ENCODE measurements around the gene INPP5B.

DNA sequence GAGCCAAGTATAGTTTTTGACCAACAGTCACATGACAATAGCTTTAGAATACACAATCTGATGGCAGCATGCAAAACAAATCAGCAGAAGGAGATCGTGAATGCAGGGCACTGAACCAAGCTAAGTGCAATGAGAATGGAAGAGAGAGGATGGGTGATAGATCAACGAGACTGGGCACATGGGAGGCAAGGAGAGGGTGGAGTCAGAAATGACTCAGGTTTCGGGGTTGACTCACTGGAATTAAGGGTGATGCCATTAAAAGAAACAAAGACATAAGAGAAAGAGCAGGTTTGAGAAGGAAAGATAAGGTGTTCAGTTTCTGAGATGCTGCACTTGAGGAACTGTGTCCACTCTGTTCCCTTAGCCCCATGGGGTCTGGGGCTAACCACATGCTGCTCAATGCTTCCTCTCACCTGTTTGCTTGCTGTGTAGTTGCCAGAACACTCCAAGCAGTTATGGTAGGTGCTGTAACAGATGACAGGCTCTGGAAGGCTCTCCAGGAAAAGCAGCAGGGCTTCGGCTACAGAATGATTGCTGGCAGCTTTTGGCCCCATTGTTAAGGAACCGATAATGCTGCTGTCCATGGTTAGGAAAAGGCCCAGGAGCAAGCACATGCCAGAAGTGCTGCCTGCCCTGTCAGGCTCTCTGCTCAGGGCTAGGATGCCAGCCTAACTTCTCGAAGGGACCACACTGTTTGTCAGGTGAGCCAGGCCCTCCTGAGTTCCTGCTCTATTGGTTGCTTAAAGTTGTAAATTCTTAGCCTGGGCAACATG, 81.3 kb downstream of the INPP5B start:
- TF ChIP-seq, protein P1, sequence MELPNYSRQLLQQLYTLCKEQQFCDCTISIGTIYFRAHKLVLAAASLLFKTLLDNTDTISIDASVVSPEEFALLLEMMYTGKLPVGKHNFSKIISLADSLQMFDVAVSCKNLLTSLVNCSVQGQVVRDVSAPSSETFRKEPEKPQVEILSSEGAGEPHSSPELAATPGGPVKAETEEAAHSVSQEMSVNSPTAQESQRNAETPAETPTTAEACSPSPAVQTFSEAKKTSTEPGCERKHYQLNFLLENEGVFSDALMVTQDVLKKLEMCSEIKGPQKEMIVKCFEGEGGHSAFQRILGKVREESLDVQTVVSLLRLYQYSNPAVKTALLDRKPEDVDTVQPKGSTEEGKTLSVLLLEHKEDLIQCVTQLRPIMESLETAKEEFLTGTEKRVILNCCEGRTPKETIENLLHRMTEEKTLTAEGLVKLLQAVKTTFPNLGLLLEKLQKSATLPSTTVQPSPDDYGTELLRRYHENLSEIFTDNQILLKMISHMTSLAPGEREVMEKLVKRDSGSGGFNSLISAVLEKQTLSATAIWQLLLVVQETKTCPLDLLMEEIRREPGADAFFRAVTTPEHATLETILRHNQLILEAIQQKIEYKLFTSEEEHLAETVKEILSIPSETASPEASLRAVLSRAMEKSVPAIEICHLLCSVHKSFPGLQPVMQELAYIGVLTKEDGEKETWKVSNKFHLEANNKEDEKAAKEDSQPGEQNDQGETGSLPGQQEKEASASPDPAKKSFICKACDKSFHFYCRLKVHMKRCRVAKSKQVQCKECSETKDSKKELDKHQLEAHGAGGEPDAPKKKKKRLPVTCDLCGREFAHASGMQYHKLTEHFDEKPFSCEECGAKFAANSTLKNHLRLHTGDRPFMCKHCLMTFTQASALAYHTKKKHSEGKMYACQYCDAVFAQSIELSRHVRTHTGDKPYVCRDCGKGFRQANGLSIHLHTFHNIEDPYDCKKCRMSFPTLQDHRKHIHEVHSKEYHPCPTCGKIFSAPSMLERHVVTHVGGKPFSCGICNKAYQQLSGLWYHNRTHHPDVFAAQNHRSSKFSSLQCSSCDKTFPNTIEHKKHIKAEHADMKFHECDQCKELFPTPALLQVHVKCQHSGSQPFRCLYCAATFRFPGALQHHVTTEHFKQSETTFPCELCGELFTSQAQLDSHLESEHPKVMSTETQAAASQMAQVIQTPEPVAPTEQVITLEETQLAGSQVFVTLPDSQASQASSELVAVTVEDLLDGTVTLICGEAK (IDR thresholded peaks at IDR 0.05; ENCODE audit: borderline replicate concordance) = no peak
- TF ChIP-seq, protein P2, sequence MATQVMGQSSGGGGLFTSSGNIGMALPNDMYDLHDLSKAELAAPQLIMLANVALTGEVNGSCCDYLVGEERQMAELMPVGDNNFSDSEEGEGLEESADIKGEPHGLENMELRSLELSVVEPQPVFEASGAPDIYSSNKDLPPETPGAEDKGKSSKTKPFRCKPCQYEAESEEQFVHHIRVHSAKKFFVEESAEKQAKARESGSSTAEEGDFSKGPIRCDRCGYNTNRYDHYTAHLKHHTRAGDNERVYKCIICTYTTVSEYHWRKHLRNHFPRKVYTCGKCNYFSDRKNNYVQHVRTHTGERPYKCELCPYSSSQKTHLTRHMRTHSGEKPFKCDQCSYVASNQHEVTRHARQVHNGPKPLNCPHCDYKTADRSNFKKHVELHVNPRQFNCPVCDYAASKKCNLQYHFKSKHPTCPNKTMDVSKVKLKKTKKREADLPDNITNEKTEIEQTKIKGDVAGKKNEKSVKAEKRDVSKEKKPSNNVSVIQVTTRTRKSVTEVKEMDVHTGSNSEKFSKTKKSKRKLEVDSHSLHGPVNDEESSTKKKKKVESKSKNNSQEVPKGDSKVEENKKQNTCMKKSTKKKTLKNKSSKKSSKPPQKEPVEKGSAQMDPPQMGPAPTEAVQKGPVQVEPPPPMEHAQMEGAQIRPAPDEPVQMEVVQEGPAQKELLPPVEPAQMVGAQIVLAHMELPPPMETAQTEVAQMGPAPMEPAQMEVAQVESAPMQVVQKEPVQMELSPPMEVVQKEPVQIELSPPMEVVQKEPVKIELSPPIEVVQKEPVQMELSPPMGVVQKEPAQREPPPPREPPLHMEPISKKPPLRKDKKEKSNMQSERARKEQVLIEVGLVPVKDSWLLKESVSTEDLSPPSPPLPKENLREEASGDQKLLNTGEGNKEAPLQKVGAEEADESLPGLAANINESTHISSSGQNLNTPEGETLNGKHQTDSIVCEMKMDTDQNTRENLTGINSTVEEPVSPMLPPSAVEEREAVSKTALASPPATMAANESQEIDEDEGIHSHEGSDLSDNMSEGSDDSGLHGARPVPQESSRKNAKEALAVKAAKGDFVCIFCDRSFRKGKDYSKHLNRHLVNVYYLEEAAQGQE (IDR thresholded peaks at IDR 0.05; ENCODE audit: low read depth, low read length) = no peak
- TF ChIP-seq, protein P3, sequence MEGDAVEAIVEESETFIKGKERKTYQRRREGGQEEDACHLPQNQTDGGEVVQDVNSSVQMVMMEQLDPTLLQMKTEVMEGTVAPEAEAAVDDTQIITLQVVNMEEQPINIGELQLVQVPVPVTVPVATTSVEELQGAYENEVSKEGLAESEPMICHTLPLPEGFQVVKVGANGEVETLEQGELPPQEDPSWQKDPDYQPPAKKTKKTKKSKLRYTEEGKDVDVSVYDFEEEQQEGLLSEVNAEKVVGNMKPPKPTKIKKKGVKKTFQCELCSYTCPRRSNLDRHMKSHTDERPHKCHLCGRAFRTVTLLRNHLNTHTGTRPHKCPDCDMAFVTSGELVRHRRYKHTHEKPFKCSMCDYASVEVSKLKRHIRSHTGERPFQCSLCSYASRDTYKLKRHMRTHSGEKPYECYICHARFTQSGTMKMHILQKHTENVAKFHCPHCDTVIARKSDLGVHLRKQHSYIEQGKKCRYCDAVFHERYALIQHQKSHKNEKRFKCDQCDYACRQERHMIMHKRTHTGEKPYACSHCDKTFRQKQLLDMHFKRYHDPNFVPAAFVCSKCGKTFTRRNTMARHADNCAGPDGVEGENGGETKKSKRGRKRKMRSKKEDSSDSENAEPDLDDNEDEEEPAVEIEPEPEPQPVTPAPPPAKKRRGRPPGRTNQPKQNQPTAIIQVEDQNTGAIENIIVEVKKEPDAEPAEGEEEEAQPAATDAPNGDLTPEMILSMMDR (IDR thresholded peaks at IDR 0.05 in 2 of 3, conservative IDR thresholded peaks at IDR 0.05 in 1 of 3; ENCODE audit: control insufficient read depth in 2 of 3, extremely low read depth in 1 of 3, insufficient read depth in 1 of 3, low read depth in 3 of 3, low read length in 3 of 3) = no peak
- TF ChIP-seq POLR2A (IDR thresholded peaks at IDR 0.05; ENCODE audit: low read depth, low read length) (no peak), CREM (IDR thresholded peaks at IDR 0.05; ENCODE audit: low read depth) (no peak), EZH2 (IDR thresholded peaks at IDR 0.05; ENCODE audit: borderline replicate concordance, control insufficient read depth, low read depth, low read length) (no peak), CEBPB (IDR thresholded peaks at IDR 0.05; ENCODE audit: borderline replicate concordance in 1 of 2, low read depth in 2 of 2, low read length in 2 of 2) (no peak)
- TF ChIP-seq, protein P4, sequence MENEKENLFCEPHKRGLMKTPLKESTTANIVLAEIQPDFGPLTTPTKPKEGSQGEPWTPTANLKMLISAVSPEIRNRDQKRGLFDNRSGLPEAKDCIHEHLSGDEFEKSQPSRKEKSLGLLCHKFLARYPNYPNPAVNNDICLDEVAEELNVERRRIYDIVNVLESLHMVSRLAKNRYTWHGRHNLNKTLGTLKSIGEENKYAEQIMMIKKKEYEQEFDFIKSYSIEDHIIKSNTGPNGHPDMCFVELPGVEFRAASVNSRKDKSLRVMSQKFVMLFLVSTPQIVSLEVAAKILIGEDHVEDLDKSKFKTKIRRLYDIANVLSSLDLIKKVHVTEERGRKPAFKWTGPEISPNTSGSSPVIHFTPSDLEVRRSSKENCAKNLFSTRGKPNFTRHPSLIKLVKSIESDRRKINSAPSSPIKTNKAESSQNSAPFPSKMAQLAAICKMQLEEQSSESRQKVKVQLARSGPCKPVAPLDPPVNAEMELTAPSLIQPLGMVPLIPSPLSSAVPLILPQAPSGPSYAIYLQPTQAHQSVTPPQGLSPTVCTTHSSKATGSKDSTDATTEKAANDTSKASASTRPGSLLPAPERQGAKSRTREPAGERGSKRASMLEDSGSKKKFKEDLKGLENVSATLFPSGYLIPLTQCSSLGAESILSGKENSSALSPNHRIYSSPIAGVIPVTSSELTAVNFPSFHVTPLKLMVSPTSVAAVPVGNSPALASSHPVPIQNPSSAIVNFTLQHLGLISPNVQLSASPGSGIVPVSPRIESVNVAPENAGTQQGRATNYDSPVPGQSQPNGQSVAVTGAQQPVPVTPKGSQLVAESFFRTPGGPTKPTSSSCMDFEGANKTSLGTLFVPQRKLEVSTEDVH (IDR thresholded peaks at IDR 0.05; ENCODE audit: low read depth, partially characterized antibody) = no peak
